Breast epithelium (tissue), 3 donors: Measurements from ENCODE around the gene CRIM1.

Experiments used
- POLR2A ChIP-seq: fragments of 450-650 bp; IDR thresholded peaks from one replicate; pipeline ENCODE4 v1.6.1; 2016; ENCODE audit warnings: antibody characterized with exemption, mild to moderate bottlenecking, moderate library complexity
- POLR2AphosphoS5 ChIP-seq, 3 donors: sonication (generic); formaldehyde crosslinking; IDR thresholded peaks; one replicate each; pipeline ENCODE4 v1.6.1; 2017; ENCODE audit warnings: antibody characterized with exemption in 3 of 3
- TF ChIP-seq, protein P1 (sequence below), 3 donors: fragments of 450-650 bp; IDR thresholded peaks; one replicate each; pipeline ENCODE4 v1.5.1; 2016 to 2017; ENCODE audit warnings: antibody characterized with exemption in 3 of 3, mild to moderate bottlenecking in 3 of 3, moderate library complexity in 3 of 3

DNA sequence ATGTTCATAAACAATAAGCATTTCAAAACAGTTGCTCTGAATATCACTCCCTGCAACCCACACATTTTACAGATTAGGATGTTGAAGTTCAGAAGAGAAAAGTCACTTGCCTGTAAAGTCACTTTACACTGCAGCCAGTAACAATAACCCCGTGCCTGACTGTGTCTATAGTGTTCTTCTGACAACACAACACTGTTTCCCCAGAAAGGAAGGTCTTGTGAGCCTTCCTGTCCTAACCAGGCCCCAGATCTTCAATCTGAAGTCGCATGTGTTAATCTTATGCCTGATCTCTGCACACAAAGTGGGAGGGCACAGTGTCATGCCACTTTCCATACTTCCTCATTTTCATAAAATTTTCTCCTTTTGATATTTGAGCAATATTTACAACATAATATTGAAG, 122.2 kb downstream of the CRIM1 start:
- TF ChIP-seq, protein P1, sequence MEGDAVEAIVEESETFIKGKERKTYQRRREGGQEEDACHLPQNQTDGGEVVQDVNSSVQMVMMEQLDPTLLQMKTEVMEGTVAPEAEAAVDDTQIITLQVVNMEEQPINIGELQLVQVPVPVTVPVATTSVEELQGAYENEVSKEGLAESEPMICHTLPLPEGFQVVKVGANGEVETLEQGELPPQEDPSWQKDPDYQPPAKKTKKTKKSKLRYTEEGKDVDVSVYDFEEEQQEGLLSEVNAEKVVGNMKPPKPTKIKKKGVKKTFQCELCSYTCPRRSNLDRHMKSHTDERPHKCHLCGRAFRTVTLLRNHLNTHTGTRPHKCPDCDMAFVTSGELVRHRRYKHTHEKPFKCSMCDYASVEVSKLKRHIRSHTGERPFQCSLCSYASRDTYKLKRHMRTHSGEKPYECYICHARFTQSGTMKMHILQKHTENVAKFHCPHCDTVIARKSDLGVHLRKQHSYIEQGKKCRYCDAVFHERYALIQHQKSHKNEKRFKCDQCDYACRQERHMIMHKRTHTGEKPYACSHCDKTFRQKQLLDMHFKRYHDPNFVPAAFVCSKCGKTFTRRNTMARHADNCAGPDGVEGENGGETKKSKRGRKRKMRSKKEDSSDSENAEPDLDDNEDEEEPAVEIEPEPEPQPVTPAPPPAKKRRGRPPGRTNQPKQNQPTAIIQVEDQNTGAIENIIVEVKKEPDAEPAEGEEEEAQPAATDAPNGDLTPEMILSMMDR (IDR thresholded peaks at IDR 0.05) = no peak
- TF ChIP-seq POLR2A (no peak), POLR2AphosphoS5 (IDR thresholded peaks at IDR 0.05) (no peak)
